HG03196 (cell line): ENCODE results near the gene TAP1.

ENCODE experiments used
- ATAC-seq: cut with Tn5 transposase; IDR thresholded peaks from one replicate; pipeline ENCODE4 v1.9.1; 2021; ENCODE audit not compliant: unreplicated experiment

Gene TAP1

DNA sequence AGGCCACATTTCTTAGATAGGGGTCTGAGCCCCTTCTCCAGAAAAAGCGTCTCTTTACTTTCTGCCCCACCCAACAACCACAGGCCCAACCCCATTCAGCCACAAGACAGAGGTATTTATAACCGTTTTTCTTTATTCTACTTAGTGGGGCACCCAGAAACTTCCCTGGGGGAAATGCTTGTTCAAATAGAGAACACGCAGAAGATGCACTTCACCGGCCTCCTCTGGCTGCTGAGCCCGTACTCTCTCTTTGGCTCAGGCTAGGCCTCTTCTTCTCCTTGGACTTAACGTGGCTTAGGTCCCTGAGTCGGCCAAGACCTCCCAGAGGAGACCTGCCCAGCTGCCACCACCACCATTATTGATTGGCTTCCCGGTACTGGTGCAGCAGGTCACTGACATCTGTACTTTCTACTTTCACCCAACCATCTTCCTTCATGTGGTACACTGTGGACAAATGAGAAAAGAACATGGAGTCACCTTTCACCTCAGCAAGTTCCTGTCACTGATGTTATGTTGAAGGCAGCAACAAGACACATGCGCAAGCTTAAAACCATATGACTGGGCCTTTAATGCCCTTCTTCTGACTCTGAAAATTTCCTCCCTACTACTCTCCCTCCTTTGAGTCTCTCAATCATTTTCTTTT is 12.8 kb downstream of the TAP1 start:
- ATAC-seq, result no peak

DNA sequence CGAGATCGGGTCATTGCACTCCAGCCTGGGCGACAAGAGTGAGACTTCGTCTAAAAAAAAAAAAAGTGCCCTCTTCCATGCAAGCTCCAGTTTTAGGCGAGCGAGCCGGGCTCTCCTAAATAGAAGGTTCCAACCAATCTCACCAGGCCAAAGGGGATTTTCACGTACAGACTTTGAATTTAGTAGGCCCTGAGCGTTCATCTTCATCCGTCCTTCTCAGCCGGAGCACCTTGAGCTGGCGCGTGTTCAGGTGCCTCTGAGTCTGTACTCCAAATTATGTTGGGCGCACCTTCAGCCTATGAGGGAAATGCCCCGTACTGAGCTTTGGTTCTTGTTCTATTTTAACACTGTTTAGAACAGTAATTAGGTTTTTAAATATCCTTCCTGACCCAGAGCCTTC is 14.1 kb downstream of the TAP1 start:
- ATAC-seq, result no peak

DNA sequence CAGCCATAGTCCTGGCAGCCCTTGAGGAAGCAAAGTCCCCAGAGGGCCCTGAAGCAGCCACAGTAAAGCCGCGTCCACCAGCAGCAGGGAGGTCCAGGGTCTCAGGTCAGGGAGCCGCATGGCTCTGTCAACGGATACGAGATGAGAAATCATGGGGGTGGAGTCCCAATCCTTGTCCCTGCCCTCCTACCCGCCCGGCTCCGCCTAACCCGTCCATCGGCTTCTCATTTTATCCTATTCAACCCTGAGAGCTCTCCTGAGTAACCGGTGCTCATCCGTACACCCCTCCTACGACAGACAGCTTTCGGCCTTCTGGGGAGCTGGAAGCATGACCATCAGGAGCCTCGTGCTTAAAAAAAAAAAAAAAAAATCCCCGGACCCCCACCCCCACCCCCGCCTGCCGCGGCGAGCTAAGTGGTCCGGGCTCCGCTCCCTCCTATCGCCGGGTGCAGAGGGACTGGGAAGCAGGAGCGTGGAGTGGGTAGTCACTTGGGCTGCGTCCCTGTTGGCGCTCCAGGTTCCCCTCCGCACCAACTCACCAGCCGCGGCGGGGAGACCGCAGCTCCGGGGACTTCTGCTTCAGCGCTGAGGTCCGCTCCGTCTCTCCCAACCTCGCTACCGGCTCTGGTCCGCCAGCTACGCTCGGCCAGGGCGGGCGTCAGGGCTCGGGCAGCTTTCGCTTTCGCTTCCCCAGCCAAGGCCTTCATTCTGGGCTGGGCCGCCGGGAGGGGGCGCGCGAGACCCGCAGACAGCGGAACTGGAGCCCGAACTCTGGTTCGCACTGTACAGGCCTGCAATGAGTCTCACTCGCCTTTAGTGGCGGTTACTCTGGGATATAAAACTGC is 15.2 kb downstream of the TAP1 start, which contains the start of gene TAP2:
TSS of gene TAP2 (minus strand) at position 626 of the 845 bp plus-strand sequence. CDS start at position 120, 506 bp downstream.
- ATAC-seq, result peak; percentile 77

DNA sequence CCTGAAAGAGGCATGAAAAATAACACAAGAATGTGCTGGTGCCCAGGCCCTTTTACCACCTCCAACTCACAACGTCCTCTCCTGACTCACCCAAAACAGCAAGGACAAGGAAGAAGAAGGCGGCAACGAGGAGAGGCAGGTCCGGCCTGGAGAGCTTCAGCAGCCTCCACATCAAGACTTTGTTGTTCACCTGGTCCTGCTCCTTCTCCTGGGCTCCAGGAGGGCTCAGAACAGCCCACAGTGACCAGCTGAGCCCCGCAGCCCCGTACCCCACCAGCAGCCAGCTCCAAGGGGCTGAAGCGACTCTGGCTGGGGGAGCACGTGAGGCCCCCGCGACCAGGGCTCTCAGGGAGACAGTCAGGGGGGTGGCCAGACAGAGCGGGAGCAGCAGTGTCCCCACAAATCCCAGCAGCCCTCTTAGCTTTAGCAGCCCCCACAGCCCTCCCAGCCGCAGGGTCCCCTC is 15.8 kb downstream of the TAP1 start:
- ATAC-seq, result no peak

DNA sequence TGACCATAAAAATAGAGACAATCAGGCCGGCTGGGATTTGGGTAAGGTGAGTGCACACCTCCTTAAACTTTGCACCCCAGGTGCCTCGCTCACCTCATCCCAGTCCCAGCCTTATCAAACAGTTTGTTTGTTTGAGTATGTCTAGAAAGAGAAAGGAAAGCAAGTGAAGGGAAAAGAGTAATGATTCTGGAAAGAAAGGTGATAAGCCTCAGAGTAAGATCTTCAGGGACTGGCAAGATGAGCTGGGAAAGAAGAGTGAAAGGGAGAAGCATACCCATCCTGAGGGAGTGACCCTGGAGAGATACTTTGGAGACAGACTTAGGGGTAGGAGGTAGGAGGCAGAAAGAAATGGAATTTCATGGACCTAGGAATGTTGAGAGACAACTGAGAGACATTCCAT is 16.6 kb downstream of the TAP1 start:
- no peak for ATAC-seq

DNA sequence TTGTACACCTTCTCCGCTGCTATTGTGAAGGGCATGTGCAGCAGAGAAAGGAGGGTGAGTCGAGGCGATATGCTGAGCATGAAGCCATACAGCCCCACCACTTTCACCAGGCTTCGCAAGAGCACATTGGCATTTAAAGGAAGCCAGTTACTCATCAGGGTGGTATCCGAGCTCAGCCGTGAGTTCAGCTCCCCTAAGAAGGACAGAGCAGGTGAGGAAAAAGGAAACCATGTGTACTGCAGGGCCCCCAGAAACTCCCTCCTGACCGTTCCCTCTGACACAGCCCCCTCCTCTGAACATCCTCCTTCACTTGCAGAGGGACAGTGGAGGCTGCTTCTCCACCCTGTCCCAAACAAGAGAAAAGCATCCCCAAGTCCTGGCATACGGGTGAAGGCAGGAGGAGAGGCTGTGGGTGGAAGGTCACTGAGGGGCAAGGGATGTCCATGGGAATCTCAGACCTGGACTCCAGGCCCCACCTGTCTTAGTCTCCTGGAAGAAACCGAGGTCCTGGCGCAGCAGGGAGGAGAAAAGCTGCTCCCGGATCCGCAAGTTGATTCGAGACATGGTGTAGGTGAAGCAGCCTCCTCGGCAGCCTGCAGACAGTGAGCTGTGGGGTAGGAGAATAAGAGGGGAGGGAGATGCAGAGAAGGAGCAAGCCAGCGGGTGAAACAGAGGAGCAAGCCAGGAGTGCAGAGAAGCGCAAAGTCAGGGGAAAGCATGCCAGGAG is 18.2 kb downstream of the TAP1 start:
- ATAC-seq, result no peak

DNA sequence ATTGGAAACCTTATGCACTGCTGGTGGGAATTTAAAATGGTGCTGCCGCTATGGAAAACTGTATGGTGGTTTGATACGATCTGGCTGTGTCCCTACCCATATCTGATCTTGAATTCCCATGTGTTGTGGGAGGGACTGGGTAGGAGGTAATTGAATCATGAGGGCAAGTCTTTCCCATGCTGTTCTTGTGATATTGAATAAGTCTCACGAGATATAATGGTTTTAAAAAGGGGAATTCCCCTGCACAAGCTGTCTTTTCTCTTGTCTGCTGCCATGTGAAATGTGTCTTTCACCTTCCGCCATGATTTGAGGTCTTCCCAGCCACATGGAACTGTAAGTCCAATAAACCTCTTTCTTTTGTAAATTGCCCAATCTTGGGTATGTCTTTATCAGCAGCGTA is 19.8 kb downstream of the TAP1 start:
- ATAC-seq, result no peak

DNA sequence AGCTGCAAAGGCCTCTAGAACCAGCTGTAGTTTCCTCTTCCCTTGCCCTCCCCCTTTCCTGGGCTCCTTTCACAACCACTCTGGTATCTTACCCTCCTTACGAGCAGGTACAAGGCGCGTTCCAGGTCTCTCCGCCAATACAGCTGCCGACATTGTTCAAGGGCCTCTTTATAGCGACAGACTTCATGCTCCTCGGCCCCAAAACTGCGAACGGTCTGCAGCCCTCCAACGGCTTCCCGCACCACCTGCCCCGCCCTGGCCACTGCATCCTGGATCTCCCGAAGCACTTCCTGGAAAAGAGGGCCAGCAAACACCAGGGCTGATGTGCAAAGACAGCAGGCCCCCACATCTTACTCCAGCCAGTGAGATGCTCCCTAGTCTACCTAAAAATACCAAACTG is 21.0 kb downstream of the TAP1 start:
- ATAC-seq, result no peak

DNA sequence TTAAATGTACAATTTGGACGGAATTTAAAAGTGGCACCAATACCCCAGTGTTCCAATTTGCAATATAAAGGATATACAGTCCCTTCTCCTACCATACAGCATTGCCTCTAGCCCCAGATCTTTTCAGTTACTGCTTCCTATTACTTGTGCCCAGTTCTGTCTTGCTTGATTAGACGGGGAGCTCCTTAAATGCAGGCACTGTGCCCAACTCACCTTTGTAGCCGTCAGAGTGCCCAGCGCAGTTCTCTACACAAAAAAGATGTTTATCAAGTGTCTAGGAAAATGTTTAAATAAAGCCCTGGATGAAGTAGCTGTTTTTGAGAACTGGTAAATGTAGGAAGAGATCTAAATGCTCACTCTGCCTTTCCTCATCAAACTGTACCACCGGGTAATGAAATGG is 22.6 kb downstream of the TAP1 start:
- no peak for ATAC-seq

DNA sequence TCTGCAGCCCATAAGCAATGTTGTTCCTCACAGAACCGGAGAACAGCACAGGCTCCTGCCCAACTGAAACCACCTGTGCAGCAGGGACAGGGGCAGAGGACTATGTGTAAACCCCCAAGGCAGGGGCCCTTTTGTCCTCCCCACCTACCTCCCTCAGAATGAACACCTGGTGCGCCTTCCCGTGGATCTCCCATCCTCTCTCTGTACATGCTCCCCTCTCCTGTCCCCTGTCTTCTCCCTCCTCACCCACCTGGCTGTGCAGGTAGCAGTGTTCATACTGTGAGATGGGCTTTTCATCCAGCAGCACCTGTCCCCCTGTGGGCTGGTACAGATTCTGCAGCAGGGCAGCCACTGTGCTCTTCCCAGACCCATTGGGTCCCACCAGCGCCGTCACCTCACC is 23.5 kb downstream of the TAP1 start:
- no peak for ATAC-seq

DNA sequence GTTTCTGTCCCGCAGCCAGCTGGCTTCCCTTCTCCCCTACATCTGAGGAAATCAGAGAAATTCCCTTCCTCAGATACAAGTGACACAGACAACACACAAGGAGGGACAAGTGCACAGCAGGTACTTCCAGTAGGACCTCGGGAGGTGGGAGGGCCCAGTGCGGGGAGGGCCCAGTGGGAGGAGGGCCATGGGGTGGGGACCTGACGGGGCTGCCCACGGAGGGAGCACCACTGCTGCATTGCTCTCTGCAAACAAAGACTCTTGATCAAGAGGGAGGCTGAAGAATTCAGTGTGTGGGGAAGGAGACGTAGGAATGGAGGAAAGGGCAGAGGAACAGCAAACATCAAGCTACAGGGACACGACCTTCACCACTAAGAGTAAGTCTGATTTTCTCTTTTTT is 24.0 kb downstream of the TAP1 start:
- ATAC-seq, result no peak

DNA sequence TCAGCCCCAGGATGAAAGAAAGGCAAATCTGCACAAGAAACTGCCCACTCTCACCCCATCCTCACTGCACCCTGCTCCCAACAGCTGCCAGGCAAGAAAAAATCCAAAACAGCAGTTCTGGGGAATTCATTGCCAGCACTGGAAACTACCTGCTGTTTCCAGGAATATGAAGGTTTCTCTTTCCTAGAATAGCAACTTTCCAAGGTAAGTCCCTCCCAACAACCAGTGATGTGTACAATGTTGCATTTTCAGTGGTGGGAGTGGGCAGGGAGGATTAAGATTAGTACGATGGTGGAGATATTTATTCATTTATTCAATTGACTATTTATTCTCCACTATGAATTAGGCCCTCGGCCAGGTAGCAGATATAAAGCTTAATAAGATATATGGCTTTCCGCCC is 26.5 kb downstream of the TAP1 start:
- ATAC-seq, result no peak

DNA sequence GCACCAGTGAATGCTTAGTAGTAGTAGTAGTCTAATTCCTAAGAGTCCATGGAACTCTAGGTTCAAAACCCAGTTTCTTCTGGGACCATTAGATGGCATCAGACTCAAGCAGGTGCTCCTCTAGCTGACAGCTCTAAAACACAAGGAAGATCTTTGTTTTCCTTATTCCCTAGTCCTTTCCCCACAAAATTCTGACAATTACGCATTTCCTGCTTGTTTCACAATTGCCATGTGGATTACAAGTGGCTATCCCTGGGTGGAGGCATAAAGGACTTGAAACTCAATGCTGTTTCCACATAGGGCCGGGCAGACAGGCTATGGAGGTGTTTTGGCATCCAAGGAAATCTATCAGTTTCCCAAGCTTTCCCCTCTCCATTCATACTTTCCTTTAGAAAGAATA is 27.5 kb downstream of the TAP1 start:
- no peak for ATAC-seq

DNA sequence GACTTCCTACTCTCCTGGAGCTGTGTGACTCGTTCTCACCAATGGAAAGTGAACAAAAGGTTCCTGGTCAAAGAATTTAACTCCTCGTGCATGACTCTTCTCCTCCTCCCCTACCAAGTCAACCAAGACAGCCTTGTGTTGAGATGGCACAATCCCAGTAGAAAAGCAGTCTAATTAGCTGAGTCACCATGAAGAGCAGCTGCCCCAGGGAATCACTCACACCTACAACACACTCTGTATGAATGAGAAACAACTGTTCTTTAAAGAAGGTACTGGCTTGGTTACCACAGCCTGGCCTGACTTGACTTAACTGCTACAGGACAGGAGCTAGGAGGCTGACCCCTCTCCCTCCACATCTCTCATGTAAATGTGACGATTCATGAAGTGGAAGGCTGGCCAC is 33.8 kb downstream of the TAP1 start:
- ATAC-seq, result no peak

DNA sequence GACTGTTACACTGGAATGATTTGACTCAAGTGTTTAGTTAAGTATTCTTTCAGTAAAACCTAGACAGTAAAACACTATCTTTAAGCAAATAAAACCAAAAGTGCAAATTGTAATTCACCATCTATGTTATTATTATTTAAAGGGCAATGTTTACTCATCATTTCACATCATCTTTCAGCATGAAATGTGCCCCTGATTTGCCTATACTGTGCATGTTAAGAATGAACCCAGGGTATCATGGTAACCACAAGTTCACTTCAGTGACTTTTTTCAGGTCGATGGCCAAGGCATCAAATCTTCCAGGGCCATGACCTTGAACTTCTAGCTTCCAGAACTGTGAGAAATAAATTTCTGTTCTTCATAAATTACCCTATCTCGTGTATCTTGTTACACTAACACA is 34.6 kb downstream of the TAP1 start:
- no peak for ATAC-seq

DNA sequence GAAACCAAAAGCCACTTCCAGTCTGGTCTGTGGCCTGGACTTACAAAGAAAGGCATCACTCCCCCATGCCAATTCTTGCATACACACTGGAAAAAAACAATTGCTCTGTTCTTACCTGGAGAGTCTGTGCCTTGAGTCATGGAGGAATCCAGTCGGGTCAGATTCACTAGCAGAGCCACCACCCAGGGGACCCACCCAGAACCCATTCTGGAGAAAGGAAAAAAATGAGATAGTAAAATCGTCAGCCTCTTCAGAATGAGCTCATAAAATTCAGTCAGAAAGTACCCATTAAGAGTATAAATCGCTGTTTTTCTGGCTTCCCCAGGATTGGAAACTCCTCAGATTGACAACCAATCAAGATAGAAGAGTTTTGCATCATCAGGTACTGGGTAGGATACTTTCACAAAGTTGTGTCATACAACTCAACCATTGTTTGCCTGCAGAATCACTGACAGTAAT is 36.7 kb downstream of the TAP1 start, which contains the start of gene HLA-DOB:
TSS of gene HLA-DOB (minus strand) at position 257 of the 459 bp plus-strand sequence. CDS start at position 206, 51 bp downstream.
- no peak for ATAC-seq

DNA sequence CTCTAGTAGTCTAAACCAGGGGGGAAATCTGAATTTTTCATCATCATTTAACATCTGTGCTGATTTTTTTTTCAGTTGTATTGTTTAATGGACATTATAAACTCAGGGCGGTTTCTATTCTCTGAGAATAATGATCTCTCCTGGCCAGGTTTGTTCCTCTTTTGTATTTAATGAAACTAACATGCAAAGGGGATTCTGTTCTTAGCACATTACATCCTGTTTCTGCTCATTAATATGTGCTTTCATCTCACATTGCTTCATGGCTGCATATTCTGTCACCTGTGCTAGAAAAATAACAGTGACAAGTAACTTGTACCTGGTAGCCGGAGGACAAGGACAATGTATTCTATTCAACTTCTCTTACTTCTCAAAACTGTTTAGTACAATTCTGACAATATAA is 37.5 kb downstream of the TAP1 start:
- ATAC-seq, result peak; percentile 50

DNA sequence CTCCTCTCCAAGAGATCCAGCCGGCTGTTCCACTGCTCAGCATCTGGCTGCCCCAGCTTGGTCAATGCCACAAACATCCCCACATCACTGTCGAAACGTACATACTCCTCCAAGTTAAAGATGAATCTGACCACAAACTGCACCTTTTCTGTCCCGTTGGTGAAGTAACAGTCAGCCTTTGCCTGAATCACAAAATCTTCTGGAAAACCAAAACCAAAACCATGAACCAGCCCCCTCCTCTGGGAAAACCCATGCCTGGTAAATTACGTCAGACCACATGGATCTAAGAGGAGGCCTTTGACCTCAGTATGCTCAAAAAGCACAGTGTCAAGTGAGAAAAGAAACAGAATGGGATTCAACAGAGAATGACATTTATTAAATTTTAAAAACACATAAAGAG is 38.4 kb downstream of the TAP1 start:
- no peak for ATAC-seq

DNA sequence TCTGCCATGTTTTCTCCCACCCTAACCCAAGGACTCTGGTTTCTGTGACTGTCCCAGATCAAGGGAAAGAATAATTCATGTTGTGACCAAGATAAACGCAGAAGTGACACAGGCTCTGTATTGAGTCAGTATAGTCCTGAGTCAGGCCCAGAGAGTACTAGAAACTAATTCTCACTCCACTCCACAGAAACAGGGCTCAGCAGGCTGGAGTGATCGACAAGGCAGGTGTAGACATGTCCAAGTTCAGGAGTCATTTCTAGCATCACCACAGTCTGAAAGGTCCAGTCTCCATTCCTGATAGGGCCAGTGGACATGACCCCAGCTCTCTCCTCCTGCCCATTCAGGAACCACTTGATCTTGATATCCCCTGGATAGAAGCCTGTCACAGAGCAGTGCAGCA is 39.4 kb downstream of the TAP1 start:
- no peak for ATAC-seq

DNA sequence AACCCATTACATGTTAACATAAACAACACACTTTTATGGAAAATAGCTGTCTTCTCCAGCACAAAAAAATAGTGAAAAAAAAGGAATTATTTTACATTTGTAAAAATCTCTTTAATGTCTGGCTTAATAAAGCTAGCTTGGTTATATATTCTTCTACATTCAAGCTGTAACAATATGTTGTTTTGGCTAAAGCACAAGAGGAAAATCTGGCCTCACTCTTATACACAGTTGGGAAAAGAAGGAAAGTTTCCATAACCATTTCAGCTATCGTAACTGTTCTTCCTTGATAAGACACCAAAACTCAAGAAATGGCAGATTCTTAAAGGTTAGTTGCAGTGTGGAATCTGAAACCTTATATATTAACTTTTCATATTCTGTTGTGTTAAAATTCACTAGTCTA is 44.3 kb downstream of the TAP1 start:
- ATAC-seq, result no peak

DNA sequence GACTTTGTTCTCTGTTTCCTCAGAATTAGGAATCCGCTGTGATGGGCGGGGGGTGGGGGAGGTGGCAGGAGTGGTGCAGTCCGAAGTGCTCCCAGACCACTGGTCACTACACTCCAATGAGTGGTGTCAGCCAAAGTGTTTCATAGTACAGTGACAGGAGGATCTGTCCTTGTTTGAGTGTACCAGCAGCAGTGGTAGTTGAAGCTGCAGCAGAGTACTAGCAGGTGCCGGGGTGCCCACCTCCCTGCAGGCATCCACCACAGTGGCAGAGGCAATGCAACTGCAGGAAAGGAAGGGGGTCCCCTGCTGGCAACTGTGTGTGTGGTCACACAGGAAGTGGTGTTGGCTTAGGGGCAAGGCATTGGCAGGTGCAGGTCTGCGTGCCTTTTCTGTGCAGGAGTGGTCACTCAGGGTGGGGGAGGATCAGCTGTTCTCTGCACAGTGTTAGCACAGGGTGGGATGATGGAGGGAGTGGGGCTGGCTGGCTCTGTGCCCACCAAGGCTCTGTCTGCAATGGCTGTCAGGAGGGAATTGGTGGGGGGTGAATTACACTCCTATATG is 46.4 kb downstream of the TAP1 start:
- no peak for ATAC-seq
